DMS153 (cell line): ENCODE measurements around the gene EHD4.
A peak's percentile ranks its signal among the peaks of the same experiment; 100 is the strongest.

Experiments
- DNase-seq: peaks from one replicate; lab custom pipeline; 2025; lab: John Stamatoyannopoulos, UW

Gene EHD4

DNA sequence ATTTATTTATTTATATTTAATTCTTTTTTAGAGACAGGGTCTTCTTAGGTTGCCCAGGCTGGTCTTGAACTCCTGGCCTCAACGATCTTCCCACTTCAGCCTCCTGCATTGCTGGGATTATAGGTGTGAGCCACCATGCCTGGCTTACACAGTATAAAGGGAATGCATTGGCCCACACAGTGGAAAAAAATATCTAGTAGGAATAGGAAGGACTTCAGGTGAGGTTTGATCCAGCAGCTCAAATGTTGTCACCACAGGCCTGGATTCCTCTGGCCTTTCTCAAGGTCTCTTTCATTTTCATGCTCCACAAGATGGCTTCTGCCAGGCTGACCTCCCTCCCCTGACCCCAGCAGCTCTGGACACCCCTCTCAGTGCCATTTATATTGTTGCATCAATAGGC, 76.4 kb downstream of the EHD4 start:
- DNase-seq = no peak

DNA sequence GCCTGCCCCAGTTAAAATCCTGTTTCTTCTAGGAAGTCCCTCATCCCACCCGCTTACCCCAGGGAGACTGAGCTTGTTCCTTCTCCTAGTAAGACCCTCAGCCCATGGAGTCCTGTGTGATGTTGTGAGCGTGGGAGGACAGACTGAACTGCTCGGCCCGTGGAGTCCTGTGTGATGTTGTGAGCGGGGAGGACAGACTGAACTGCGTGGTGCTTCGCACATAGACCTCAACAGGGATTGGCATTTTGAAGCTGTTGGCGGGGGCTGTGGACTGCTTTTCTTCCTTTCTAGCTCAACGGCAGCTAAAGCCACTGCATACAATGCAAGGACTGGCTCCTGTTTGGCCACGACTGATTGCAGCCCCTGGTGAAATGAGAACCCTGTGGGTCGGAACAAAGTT, 76.9 kb downstream of the EHD4 start:
- no peak for DNase-seq

DNA sequence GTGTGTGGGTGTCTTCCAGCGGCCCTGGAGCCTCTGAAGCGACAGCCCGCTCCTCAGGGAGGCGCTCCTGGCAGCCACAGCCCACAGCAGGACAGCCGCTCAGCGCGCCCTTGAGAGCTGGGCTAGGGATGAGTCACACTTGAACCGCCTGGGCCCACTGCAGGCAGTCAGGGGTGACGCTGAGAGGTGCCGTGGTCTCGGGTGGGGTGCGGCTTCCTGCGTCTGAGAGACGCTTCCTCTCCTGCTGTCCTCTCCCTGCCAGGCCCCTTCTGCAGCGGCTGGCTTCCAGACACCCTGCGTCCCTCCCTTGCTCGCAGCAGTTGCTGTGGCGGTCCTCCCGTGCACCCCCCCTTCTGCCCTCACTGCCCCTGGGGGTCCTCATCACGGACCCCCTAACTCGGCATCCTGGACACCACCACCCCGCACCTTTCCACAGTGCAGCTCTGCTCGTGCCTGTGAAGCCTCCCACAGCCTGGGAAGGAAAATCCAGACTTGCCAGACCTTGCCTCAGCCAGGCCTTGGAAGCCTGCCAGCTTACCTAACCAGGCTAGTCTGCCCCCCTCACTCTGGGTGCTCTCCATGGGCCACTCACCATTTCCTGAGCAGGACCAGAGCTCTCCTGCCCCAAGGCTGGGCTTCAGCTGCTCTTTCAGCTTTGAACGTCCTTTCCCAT, 77.4 kb downstream of the EHD4 start:
- DNase-seq = peak; percentile 63

DNA sequence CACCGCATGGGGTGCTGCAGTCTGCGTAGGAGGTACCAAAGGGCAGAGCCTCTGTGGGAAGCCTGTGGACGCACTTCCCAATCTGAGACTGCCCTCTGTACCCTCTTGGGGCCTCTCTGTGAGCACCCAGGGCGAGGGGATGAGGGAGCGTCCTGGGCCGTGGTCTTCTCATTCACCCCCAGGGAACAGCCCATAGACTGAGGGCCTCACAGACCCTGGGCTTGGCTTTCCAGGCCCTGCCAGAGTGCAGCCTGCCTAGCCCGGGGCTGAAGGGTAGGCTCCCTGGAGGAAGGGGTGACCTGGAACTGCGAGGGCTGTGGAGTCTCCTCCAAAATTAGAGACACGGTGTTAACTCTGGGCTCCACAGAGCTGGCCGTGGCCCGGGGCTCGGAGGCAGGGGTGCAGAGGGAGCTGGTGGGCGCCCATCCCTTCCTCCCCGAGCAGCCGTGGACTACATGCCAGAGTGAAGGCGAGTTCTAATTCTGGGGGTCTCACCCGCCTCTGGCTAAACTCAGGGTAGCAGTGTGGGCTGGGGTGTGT, 78.0 kb downstream of the EHD4 start:
- DNase-seq = no peak

DNA sequence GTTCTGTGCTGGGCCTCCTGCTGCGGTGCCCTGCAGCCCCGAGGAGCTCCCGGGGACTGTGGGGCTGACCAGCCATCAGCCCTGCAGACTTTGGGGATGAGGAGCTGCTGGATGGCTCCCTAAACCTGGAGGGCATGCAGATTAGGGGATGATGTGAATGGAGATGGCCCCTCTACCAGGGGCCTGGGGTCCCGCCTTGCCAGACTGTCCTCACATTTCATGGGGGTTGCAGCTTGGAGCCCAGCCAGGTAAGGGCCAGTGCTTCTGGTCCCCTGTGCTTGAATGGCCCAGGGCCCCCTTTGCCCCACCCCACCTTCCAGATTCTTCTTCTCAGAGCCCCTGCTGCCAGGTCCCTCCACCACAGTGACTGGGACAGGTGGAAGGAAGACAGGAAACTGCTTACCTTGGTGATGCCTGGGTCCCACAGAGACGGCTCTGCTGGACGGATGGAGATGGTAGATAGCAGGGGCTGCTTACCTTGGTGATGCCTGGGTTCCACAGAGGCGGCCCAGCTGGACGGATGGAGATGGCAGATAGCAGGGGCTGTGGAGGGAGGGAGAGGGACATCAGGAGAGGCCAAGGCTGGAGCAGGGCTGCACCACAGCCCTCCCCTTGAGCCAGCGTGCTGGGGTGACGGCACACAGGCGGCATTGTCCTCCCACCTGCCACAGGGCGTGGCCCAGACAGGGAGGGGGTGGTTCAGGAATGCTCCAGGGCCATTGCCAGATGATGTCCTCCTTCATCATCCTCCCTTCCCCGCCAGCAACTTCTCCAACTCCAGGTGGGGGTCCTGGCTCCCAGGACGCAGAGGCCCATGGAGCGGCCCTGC, 78.7 kb downstream of the EHD4 start, which contains the start of gene SPTBN5:
Gene SPTBN5, minus strand, starts transcription at position 632 of the 829 bp plus-strand sequence. Its CDS starts 556 bp downstream, at position 76.
- DNase-seq = no peak

DNA sequence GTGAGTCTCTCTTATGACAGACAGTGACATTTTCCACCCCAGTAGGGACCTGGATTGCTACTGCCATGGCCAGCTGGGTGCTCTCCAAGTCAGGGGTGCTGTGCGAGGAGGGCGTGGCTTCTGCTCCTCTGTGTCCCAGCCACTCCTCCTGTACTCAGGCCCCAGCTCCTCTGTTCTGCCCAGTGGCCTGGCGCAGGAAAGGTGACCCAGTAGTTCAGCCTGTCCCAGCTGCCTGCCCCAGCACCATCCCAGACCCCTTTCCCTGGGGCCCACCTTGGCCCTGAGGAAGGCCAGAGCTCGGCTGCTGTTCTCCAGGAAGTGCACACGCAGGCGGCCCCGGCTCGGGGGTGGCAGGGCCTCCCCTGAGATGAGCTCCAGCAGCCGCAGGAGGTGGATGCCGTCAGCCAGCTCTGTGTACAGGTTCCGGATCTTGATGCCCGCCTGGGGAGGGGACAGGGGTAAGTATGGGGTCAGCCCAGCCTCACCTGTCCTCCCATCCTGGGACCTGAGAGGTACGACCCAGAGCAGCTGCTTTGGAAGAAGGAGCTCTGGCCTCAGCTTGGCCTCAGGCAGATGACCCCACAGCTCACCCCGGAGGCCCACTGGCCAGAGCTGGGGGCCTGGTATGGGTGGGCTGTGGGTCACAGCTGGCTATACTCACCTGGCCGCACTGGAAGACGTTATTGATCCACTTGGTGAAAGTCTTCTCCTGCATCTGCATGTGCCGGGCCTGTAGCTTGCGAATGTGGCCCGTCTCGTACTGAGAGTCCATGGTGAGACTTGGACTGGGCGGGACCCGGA, 79.5 kb downstream of the EHD4 start:
- no peak for DNase-seq

DNA sequence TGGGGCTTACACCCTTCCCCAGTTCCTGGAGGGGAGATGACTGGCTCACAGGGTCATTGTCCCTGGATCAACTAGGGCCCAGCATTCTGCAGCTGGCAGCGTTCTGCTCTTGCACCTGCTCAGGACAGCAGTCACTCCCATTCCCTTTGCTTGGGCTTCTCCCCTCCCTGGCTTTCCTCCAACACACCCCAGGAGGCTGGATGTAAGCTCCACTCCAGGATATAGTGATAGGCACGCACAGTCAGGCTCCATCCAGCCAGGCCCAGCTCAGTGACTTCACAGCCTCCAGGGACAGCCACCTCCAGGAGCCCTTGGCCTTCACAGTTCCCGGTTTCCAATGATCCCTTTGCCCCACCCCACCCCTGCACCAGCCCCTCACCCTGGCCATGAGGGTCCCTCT, 80.4 kb downstream of the EHD4 start:
- DNase-seq = peak; percentile 80

DNA sequence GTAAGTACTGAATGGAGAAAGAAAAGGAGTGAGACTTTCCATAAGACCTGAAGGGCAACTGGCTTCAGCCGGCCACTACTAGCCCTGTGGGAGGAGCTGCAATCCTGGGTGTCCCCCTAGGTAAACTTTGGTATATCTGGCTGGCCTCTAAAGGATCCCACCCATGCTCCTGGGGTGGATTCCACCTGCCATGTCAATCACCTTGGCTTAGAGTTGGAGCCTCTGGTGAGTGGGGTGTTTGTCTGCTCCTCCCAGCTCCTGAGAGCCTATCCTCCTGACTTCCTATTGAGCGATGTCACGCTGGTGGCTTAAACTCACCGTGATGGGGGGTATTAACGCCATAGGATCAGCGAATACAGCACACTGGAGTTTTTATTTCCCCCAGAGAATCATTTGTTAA, 81.1 kb downstream of the EHD4 start:
- DNase-seq = no peak

DNA sequence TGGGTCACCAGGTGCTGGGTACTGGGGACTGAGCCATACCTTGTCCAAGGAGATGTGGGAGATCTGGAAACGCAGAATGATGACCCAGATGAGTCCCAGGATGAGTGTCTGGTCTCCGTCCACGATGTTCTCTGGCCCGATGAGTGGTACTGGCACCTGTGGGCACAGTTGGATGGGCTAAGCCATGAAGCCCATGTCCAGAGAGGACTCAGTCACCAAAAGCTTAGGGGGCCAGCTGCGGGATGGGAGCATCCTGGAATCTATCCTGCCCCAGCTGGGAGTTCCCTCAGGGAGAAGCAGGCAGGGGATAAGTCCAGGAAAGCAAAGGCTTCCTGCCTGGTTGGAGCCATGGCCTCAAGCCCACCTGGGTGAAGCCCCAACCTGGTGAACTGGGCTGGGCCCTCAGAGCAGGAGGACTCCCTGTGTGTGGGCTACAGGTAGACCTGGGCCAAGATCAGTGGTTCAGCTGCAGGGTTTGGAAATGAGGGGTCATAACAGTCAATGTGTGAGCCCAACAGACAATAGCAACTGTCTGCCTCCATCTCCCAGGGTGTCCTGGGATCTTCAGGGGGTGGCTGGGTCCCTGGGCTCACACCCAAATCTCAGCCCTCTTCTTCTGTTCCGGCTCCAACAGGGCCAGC, 82.2 kb downstream of the EHD4 start:
- DNase-seq = no peak

DNA sequence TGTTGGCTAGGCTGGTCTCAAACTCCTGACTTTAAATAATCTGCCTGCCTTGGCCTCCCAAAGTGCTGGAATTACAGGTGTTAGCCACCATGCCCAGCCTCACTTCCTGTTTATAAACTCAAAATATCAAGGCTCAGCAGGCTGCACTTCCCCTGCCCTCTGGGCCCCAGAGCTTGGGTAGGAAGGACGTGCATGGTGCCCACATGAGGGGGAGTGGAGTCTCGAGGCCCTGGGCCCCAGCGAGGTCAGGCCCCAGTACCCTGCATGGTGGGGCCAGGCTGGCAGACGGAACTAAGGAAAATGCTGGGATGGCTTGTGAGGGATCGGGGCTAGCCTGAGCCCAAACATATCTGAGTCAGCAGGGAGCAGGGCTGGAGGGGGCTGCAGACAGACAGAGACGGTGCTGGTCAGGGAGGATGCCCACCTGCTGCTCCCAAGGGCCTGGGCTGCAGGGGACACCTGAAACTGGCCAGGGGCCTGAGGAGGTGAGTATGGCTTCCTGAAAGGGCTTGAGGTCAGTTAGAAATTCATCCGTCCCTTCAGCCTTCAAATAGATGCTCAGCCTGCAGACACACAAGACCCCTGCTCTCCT, 83.6 kb downstream of the EHD4 start:
- no peak for DNase-seq

DNA sequence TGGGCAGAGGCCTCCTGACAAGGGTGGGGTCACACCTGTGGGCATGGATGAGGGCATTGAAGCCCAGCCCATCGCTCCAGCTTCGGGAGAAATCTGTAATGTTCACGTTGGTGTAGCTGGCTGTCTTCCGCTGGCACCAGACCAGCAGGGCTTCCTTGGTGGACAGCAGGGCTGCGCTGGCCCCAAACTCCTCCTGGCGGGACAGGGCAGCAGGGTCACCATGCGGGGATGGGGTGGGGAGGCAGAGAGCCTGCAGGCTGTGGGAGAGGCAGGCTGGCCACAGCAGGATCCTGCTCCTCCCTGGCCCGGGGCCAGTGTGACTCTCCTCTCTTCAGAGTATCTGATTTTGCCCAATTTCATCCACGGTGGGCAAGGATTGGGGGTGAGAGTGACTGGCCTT, 84.5 kb downstream of the EHD4 start:
- no peak for DNase-seq

DNA sequence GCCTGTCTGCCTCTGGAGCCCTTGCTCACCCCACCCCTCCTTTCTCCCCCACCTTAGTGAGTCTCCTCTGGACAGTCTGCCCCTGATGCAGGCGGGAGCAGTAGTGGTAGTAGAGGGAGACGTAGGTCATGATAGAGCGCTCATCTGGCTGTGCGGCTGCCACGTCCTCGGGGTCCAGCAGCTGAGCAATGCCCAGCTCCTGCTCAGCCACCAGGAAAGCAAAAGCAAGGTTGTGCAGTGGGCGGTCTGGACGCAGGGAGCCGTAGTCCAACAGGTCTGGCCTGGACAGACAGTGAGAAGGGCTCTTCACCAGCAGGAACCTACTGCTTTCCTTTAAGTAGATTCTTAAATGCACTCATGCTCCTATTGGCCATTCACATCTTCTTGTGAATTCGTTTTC, 85.2 kb downstream of the EHD4 start:
- no peak for DNase-seq

DNA sequence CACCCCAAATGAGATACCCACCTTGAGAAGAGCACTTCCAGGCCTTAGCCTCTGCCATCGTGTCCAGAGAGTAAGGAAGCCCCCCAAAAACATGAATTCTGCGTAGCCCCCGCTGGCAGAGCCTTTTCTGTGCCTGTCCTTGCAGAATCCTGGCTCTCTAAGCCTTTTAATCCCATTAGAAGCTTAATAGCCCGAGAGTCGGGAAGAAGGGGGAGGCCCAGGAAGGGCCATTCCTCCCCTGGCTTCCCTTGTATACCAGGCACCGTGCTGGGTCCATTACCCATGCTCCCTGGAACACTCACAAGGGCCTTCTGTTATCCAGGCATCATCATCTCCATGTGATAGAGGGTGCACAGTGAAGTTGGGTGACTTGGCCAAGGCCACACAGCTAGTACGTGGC, 85.6 kb downstream of the EHD4 start:
- no peak for DNase-seq

DNA sequence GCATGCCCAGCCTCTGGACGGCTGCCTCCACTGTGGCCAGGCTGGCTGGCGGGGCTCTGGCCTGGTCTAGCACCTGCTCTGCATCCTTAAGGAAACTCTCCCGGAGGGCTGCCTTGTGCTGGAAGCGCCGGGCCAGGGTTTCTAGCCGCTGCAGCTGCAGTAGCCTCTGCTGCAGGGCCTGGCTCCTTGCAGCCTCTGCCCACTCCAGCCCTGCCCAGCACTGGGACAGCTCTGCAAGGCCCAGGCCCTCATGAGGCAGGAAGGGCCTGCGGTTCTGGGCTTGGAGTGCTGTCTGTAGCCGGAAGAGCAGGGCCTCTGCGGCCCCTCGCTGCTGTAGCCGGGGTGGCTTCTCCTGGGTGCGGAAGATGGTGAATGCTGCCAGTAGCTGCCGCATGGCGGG, 86.5 kb downstream of the EHD4 start:
- no peak for DNase-seq

DNA sequence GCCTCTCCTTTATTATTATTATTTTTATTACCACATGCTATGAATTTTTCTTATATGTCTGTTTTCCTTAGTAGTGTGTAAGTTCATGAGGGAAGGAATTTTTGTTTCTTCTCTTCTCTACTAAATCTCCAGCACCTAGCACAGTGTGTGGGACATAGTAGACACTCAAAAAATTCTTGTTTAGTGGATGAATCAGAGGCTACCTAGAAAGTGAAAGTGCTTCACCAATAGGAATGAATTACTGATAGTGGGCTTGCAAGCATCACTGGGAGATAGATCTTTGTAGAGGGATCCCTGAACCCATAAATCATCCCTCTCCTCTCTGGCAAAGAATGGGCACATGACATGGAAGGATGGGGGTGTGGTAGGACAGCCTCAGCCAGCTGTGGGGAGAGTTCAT, 87.0 kb downstream of the EHD4 start:
- DNase-seq = no peak

DNA sequence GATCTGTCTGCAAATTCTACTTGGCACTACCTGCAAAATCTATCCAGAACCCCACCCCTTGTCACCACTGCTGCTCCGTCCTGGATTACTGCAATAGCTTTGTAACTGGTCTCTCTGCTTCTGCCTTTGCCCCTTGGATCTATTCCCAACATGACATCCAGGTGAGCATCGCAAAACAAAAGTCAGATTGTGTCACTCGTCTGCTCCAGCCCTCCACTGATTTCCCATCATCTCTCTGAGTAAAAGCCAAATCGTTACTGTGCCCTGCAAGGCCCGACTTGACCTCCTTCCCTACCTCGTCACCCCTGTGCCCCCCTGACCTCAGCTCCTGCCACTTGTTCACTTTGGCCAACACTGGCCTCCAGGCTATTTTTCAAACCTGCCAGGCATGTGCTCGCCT, 87.9 kb downstream of the EHD4 start:
- no peak for DNase-seq

DNA sequence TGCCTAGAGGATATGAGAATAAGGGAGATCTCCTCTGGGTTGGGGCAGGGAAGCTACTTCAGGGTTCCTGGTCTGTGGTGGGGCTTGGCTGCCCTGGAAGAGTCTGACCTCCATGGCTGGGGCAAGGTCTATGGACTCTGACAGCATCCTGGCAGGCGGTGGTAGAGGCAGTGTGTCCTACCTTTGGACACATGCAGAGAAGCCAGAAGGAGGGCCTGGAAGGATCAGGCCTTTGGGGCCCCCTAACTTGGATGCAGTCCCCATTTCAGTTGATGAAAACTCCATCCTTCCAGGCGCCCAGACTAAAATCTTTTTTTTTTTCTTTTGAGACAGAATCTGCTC, 88.9 kb downstream of the EHD4 start:
- DNase-seq = no peak

DNA sequence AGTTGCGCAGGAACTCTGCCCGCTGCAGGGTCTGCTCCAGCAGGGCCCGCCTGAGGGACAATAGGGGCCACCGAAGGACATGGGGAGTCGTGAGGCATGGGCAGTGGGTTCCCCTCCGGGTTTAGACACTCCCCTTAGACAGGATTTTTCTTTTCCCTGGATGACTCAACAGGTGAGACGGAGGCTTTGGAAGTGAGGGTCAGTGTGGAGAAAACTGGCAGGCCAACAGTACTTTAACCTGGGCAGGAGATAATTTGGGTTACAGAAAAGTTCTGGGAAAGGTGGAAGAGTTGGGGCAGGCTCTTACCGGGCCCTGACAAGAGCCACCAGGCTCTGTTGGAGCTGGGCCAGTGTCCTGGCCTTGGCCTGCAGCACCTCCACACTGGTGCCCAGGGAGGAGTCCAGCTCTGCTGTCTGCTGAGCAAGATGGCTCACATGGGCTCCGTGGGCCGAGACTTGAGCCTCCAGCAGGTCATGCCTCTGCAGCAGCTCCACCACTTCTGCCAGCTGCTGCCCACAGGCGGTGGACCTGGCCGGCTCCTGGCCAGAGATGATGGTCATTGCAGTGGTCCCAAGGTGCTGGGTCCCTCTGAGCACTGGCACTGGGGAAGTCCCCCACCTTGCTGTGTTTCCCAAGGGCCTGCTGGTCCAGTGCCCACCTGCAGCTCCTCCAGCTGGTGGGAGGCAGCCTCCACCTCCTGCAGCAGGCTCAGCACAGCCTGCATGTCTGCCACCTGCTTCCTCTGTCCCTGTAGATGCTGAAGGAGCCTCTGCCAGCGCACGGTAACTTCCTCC, 89.5 kb downstream of the EHD4 start:
- no peak for DNase-seq

DNA sequence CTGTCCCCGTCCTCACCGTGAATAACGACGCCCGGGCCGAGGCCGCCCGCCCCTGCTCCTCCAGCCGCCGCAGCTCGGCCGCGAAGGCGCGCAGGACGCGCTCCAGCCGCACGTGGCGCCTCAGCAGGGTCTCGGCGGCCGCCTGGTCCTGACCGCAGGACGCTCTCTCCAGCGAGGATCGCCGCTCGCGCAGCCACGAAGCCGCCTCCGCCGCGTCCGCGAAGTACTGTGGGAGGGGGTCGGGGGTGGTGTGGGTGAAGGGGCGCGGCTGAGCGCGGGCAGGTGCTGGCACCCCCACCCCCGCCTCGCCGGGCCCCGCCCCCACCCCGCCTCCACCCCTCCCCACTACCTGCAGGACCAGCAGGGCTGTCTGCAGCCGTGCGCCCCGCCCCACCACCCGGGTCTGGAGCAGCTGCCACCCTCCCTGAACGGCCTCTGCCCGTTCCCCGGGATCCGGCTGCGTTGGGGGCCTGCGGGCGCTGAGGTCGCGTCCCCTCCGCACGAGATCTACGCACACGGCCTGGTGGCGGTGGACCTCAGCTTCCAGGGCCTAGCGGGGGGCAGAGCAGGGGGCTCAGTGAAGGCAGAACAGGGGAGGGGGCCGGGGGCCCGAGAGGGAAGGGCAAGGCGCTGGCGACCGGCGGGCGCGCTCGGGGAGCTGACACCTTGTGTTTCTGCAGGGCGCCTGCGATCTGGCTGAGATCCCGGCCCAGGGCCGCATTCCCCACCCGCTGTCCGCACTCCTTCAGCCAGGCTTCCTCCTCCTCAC, 90.3 kb downstream of the EHD4 start:
- DNase-seq = no peak

DNA sequence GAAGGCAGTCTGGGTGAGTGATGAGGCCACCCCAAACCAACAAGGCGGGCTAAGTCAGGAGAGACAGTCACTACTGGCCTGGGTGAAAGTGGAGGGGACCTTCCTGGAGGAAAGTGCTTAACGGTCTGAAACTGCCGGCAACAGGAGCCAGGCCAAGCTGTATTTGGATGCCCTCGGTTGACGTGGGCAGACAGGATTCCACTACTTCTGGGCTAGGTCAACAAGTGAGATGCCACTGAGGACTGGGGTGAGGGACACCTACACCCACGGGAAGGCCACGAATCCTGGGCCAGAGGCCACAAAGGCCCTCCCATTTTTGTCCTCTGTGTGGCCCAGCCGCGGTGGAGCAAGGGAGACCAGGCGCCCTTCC, 90.8 kb downstream of the EHD4 start:
- DNase-seq = no peak
